OCI-LY7 (cell line): ENCODE data around the gene TMEM273. TPM values are rescaled to one million over a fixed set of nuclear protein-coding genes. Genes with fewer than 3 reads are reported as not detected.

Source experiments
- BruUV-seq: library from RNA; stranded (reverse); fragments of 400-500 nt; replicated peaks from 2 replicates; lab custom pipeline; 2021; lab: Mats Ljungman, UMichigan
- CTCF ChIA-PET: fragments of 300-600 bp; sonication (Branson Sonifier 250); formaldehyde crosslinking; loops from one replicate; lab custom pipeline; 2022; ENCODE audit warnings: antibody characterized with exemption; ENCODE audit not compliant: unreplicated experiment; lab: Charles Lee
- POLR2A ChIA-PET: fragments of 300-600 bp; sonication (Branson Sonifier 250); formaldehyde crosslinking; loops from one replicate; lab custom pipeline; 2022; ENCODE audit warnings: antibody characterized with exemption; lab: Charles Lee
- DNase-seq: peaks from one replicate; pipeline ENCODE4 v3.0.0-alpha.2; 2015; ENCODE audit warnings: low spot score
- H2AFZ ChIP-seq: fragments of 200-600 bp; sonication (generic), shearing (Covaris generic); 2 replicates; pipeline ENCODE4 v1.6.1; 2014; ENCODE audit warnings: mild to moderate bottlenecking, antibody characterized with exemption, low read length, moderate library complexity
- H3K27ac ChIP-seq: fragments of 200-600 bp; sonication (generic); 2 replicates; pipeline ENCODE4 v1.5.1; 2014; ENCODE audit warnings: mixed run types, low read depth, mild to moderate bottlenecking, moderate library complexity, low read length, inconsistent platforms; ENCODE audit not compliant: poor library complexity, severe bottlenecking
- H3K36me3 ChIP-seq: fragments of 200-600 bp; sonication (generic); 2 replicates; pipeline ENCODE4 v1.6.1; 2014; ENCODE audit warnings: mild to moderate bottlenecking, antibody characterized with exemption, low read length, moderate library complexity, mixed read lengths; ENCODE audit not compliant: insufficient read depth
- H3K4me1 ChIP-seq: fragments of 200-600 bp; sonication (generic); 2 replicates; pipeline ENCODE4 v1.5.1; 2014; ENCODE audit warnings: mild to moderate bottlenecking, low read length; ENCODE audit not compliant: insufficient read depth, poor library complexity, severe bottlenecking
- H3K4me2 ChIP-seq: fragments of 200-600 bp; sonication (generic); 2 replicates; pipeline ENCODE4 v1.6.1; 2014; ENCODE audit warnings: mild to moderate bottlenecking, low read length
- H3K4me3 ChIP-seq: fragments of 200-600 bp; sonication (generic); 2 replicates; pipeline ENCODE4 v1.5.1; 2014; ENCODE audit warnings: mild to moderate bottlenecking, low read depth, low read length; ENCODE audit not compliant: poor library complexity, severe bottlenecking
- H3K79me2 ChIP-seq: fragments of 200-600 bp; sonication (generic); 2 replicates; pipeline ENCODE4 v1.6.1; 2016; ENCODE audit warnings: low read depth, mild to moderate bottlenecking, low read length, moderate library complexity, mixed read lengths; ENCODE audit not compliant: insufficient read depth
- H3K9me2 ChIP-seq: fragments of 200-600 bp; sonication (generic); 2 replicates; pipeline ENCODE4 v1.6.1; 2016; ENCODE audit warnings: mild to moderate bottlenecking, low read length, mixed read lengths; ENCODE audit not compliant: insufficient read depth
- H3K9me3 ChIP-seq: fragments of 200-600 bp; sonication (generic); 2 replicates; pipeline ENCODE4 v1.6.1; 2014; ENCODE audit warnings: mild to moderate bottlenecking, mixed run types, low read length, mixed read lengths
- H4K20me1 ChIP-seq: fragments of 200-600 bp; sonication (generic); 2 replicates; pipeline ENCODE4 v1.6.1; 2014; ENCODE audit warnings: mild to moderate bottlenecking, antibody characterized with exemption, low read length, moderate library complexity, mixed read lengths; ENCODE audit not compliant: insufficient read depth
- EZH2phosphoT487 ChIP-seq: fragments of 200-600 bp; sonication (generic); IDR thresholded peaks from 2 replicates; pipeline ENCODE4 v1.6.1; 2018; ENCODE audit warnings: low read depth, borderline replicate concordance, mild to moderate bottlenecking, mixed run types, antibody characterized with exemption, low read length, moderate library complexity, mixed read lengths
- intact Hi-C: fragments of 100-400 bp; cut with micrococcal nuclease; formaldehyde crosslinking; loops from one replicate; pipeline ENCODE4 v1.10.0; 2022; ENCODE audit not compliant: unreplicated experiment
- total RNA-seq, 2 experiments: library from RNA; depleted of rRNA in 1 of 2; stranded (reverse); fragments of >200 nt in 1 of 2; shearing (Covaris generic) in 1 of 2; gene quantifications; 2 replicates each; pipeline ENCODE4 v1.2.3, GENCODE V29; 2014 to 2022
- TF ChIP-seq, protein P1 (sequence below): fragments of 200-600 bp; sonication (generic); conservative IDR thresholded peaks from 2 replicates; pipeline ENCODE4 v1.5.1; 2014; ENCODE audit warnings: mild to moderate bottlenecking, antibody characterized with exemption, low read length, moderate library complexity, mixed read lengths

TMEM273 gene
- total RNA-seq, 2 experiments from 2014 or later = 0.82 to 1.8 TPM

DNA sequence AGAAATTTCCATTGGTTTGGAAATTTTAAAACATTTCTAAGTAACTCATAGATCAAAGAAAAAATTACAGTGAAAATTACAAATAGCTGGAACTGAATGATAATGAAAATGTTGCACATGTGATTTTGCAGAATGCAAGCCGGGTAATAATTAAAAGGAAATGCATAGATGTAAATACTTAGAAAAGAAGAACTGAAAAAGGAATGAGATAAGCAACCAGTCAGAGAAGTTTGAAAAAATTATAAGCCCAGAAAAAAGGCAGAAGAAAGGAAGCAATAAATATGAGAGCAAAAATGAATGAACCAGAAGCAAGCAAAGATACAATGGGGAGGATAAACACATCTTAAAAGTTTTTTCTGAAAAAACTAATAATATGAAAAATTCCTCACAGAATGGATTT lies 3.2 kb upstream of the TMEM273 start:
- Histone ChIP-seq H3K9me3 (no peaks in the 10 kb centered on the region), H3K4me2 (peak overlapping the region; percentile 61), H3K9me2 (no peaks in the 10 kb centered on the region), H3K4me3 (no peak overlapping the region), H3K27ac (peak overlapping the region; percentile 15), H3K4me1 (peaks cover 52% of the 10 kb centered on the region), H4K20me1 (no peaks in the 10 kb centered on the region), H2AFZ (no peak overlapping the region; the same call in 1 of the 2 replicates), H3K36me3 (no peaks in the 10 kb centered on the region), H3K79me2 (no peaks in the 10 kb centered on the region)
- intact Hi-C loops = loop anchor here (10.0 kb wide), 1 partner anchor 323 kb away; no protein-coding TSS in a partner anchor
- CTCF ChIA-PET = no interaction called here
- DNase-seq = no peak
- POLR2A ChIA-PET = interaction anchor here (0.7 kb wide), 1 partner anchor 84 kb away, joined by 3 read pairs; no protein-coding TSS in a partner anchor
- BruUV-seq = no TSS peak
- TF ChIP-seq, protein P1, sequence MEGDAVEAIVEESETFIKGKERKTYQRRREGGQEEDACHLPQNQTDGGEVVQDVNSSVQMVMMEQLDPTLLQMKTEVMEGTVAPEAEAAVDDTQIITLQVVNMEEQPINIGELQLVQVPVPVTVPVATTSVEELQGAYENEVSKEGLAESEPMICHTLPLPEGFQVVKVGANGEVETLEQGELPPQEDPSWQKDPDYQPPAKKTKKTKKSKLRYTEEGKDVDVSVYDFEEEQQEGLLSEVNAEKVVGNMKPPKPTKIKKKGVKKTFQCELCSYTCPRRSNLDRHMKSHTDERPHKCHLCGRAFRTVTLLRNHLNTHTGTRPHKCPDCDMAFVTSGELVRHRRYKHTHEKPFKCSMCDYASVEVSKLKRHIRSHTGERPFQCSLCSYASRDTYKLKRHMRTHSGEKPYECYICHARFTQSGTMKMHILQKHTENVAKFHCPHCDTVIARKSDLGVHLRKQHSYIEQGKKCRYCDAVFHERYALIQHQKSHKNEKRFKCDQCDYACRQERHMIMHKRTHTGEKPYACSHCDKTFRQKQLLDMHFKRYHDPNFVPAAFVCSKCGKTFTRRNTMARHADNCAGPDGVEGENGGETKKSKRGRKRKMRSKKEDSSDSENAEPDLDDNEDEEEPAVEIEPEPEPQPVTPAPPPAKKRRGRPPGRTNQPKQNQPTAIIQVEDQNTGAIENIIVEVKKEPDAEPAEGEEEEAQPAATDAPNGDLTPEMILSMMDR = no peak
- no peak for TF ChIP-seq EZH2phosphoT487

DNA sequence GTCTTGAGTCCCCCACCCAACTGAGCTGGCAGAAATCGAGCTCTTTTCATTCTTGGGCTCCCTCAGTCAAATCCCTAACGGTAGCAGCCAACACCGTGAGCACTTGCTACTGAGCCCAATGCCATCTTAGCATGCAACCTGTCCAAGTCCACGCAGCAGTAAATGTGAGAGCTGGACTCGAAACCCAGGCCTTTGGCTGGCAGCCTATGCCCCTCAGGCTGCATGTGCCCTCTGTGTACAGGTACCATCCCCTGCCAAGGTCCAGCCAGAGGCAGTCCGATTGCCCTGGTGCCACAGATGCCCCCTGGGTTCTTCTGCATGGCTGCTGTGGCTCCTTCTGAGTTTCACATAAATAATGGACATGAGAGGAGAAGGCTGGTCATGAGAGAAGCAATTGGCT lies 1.2 kb upstream of the TMEM273 start:
- no peak overlapping the region for H3K27ac ChIP-seq
- ChIA-PET POLR2A (interaction anchor here (0.8 to 0.9 kb wide), 2 partner anchors 48 to 225 kb away, joined by 3 read pairs; no protein-coding TSS in a partner anchor), CTCF (interaction anchor here (0.5 kb wide), 1 partner anchor 21 kb away, joined by 4 read pairs; no protein-coding TSS in a partner anchor)
- TF ChIP-seq EZH2phosphoT487 = no peak
- TF ChIP-seq, protein P1 = no peak
- no peak overlapping the region for H2AFZ ChIP-seq
- H3K4me1 ChIP-seq = peaks cover 51% of the 10 kb centered on the region
- no peaks in the 10 kb centered on the region for H3K9me3 ChIP-seq
- BruUV-seq = no TSS peak
- no peaks in the 10 kb centered on the region for H4K20me1 ChIP-seq
- no peak overlapping the region for H3K4me2 ChIP-seq
- H3K4me3 ChIP-seq = no peak overlapping the region
- no peaks in the 10 kb centered on the region for H3K9me2 ChIP-seq
- no peak for DNase-seq
- H3K79me2 ChIP-seq = no peaks in the 10 kb centered on the region
- intact Hi-C loops = no loop called here
- H3K36me3 ChIP-seq = no peaks in the 10 kb centered on the region

DNA sequence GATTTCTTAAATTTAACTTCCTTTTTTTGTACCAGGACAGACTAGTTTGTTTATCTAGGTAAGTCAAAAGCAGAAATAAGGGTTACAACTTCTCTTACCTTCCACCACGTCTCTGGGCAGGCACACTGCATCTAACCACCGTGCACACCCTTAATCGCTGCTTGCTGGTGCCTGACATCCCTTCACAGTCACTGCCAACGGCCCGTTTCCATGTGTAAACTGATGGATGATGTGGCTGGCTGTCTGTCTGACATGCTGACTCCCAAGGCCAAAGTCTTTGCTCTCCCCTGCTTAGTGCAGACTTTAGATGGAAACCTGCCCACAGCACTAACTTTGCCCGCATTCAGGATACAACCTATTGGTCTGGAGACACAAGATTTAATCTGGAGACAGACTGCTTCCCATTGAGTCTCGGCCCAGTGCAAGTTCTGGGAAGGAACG lies 1.1 kb downstream of the TMEM273 start:
- no peak overlapping the region for H3K4me2 ChIP-seq
- DNase-seq = no peak
- ChIA-PET POLR2A (no interaction called here), CTCF (no interaction called here)
- peaks cover 43% of the 10 kb centered on the region for H3K4me1 ChIP-seq
- no peak overlapping the region for H3K27ac ChIP-seq
- H3K9me3 ChIP-seq = no peaks in the 10 kb centered on the region
- no peak overlapping the region for H2AFZ ChIP-seq
- BruUV-seq = no TSS peak
- no peaks in the 10 kb centered on the region for H3K79me2 ChIP-seq
- H3K36me3 ChIP-seq = no peaks in the 10 kb centered on the region
- H3K4me3 ChIP-seq = no peak overlapping the region
- H4K20me1 ChIP-seq = no peaks in the 10 kb centered on the region
- H3K9me2 ChIP-seq = no peaks in the 10 kb centered on the region
- TF ChIP-seq EZH2phosphoT487 = no peak
- intact Hi-C loops = no loop called here
